Lower lobe of right lung (tissue), 2 donors: ENCODE data around the gene PASK. TPM values are rescaled to one million over a fixed set of nuclear protein-coding genes. Genes with fewer than 3 reads are reported as not detected.

Source experiments
- ATAC-seq, 2 donors: fragments of 200-7000 bp; cut with Tn5 transposase; one replicate each; pipeline ENCODE4 v1.9.1; 2020 to 2022; ENCODE audit warnings: mild to moderate bottlenecking in 2 of 2, moderate library complexity in 2 of 2
- DNase-seq: peaks from one replicate; pipeline ENCODE4 v3.0.0-alpha.2; 2020
- H3K27ac ChIP-seq: fragments of 200-600 bp; one replicate; pipeline ENCODE4 v1.8.0; 2022
- H3K27me3 ChIP-seq: fragments of 200-600 bp; one replicate; pipeline ENCODE4 v1.8.0; 2022; ENCODE audit warnings: low read depth
- H3K36me3 ChIP-seq: fragments of 200-600 bp; one replicate; pipeline ENCODE4 v1.8.0; 2022; ENCODE audit warnings: mild to moderate bottlenecking
- H3K4me1 ChIP-seq: fragments of 200-600 bp; one replicate; pipeline ENCODE4 v1.8.0; 2022
- H3K4me3 ChIP-seq: fragments of 200-600 bp; one replicate; pipeline ENCODE4 v1.8.0; 2022; ENCODE audit warnings: mild to moderate bottlenecking
- H3K9me3 ChIP-seq: fragments of 200-600 bp; one replicate; pipeline ENCODE4 v1.8.0; 2022
- CTCF ChIP-seq: fragments of 200-600 bp; IDR thresholded peaks from one replicate; pipeline ENCODE4 v1.8.0; 2022; ENCODE audit warnings: antibody characterized with exemption, mild to moderate bottlenecking
- intact Hi-C: fragments of 100-400 bp; cut with DNase I; formaldehyde crosslinking; loops from one replicate; pipeline ENCODE4 v1.11.0; 2022
- total RNA-seq: library from RNA; stranded (reverse); fragmentation: NEBNext Ultra II Directional; extraction: Animal tissue kit (Norgen Biotek cat#: 25700); gene quantifications from one replicate; pipeline ENCODE4 v1.2.1, GENCODE V29; 2021
- donor health status: DM: no; HTN: yes; CAD: no; lungs with severe emphysema.

The PASK gene
- total RNA-seq, 1 donor from 2014 or later, result 10.8 TPM

GRCh38 chr2:241135737-241136136, 13.5 kb downstream of the PASK start:
- Histone ChIP-seq H3K4me3 (no peak overlapping the region), H3K36me3 (peaks cover 15% of the 10 kb centered on the region), H3K9me3 (no peaks in the 10 kb centered on the region), H3K27ac (no peak overlapping the region), H3K27me3 (no peaks in the 10 kb centered on the region), H3K4me1 (no peaks in the 10 kb centered on the region)
- ATAC-seq, result no peak
- intact Hi-C loops, result no loop called here
- TF ChIP-seq CTCF, result no peak
- DNase-seq, result no peak

- H3K36me3 ChIP-seq, result peaks cover 12% of the 10 kb centered on the region
- no peak for ATAC-seq
- no peak overlapping the region for H3K27ac ChIP-seq
- no peaks in the 10 kb centered on the region for H3K27me3 ChIP-seq
- TF ChIP-seq CTCF, result no peak
- H3K9me3 ChIP-seq, result no peaks in the 10 kb centered on the region
- no peaks in the 10 kb centered on the region for H3K4me1 ChIP-seq
- H3K4me3 ChIP-seq, result no peak overlapping the region
- intact Hi-C loops, result no loop called here
- DNase-seq, result no peak
These were observed 14.6 kb downstream of the PASK start for GRCh38 chr2:241134711-241135110.

- TF ChIP-seq CTCF, result no peak
- Histone ChIP-seq H3K4me3 (no peak overlapping the region), H3K36me3 (peaks cover 9% of the 10 kb centered on the region), H3K4me1 (no peaks in the 10 kb centered on the region), H3K9me3 (no peaks in the 10 kb centered on the region), H3K27me3 (no peaks in the 10 kb centered on the region), H3K27ac (no peak overlapping the region)
- intact Hi-C loops, result no loop called here
- ATAC-seq (no peak), DNase-seq (no peak)
These were observed 15.8 kb downstream of the PASK start for GRCh38 chr2:241133436-241133820.

- intact Hi-C loops, result no loop called here
- ATAC-seq (no peak), DNase-seq (no peak)
- Histone ChIP-seq H3K4me3 (no peak overlapping the region), H3K9me3 (no peaks in the 10 kb centered on the region), H3K36me3 (peaks cover 9% of the 10 kb centered on the region), H3K27me3 (no peaks in the 10 kb centered on the region), H3K27ac (no peak overlapping the region), H3K4me1 (no peaks in the 10 kb centered on the region)
- no peak for TF ChIP-seq CTCF
These were observed 16.5 kb downstream of the PASK start for GRCh38 chr2:241132538-241133435.

GRCh38 chr2:241131531-241131930, 17.7 kb downstream of the PASK start:
- no peak overlapping the region for H3K4me3 ChIP-seq
- ATAC-seq (no peak), DNase-seq (no peak)
- H3K27me3 ChIP-seq, result no peaks in the 10 kb centered on the region
- H3K4me1 ChIP-seq, result no peaks in the 10 kb centered on the region
- H3K36me3 ChIP-seq, result peaks cover 6% of the 10 kb centered on the region
- H3K27ac ChIP-seq, result no peak overlapping the region
- H3K9me3 ChIP-seq, result no peaks in the 10 kb centered on the region
- intact Hi-C loops, result no loop called here
- no peak for TF ChIP-seq CTCF
